ENCODE data around the gene EEF1AKMT3.

- no peak for TF ChIP-seq CTCF (IDR thresholded peaks at IDR 0.05)
- no peak for TF ChIP-seq POLR2A (IDR thresholded peaks at IDR 0.05)
Measured at GRCh38 chr12:57807285-57807684, 34.9 kb downstream of the EEF1AKMT3 start.

Data from testis (tissue), 2 donors.